GM12872 (cell line): Measurements from ENCODE around the gene CRACR2A.

Experiments
- CTCF ChIP-seq: IDR thresholded peaks from 3 replicates; pipeline ENCODE4 v1.5.1; 2011; ENCODE audit warnings: low read depth, mild to moderate bottlenecking, low read length, moderate library complexity; ENCODE audit not compliant: insufficient read depth

Gene CRACR2A

GRCh38 chr12:3628629-3629028 is 124.3 kb downstream of the CRACR2A start:
- no peak for TF ChIP-seq CTCF

GRCh38 chr12:3627336-3627735 is 125.6 kb downstream of the CRACR2A start:
- TF ChIP-seq CTCF: no peak

DNA sequence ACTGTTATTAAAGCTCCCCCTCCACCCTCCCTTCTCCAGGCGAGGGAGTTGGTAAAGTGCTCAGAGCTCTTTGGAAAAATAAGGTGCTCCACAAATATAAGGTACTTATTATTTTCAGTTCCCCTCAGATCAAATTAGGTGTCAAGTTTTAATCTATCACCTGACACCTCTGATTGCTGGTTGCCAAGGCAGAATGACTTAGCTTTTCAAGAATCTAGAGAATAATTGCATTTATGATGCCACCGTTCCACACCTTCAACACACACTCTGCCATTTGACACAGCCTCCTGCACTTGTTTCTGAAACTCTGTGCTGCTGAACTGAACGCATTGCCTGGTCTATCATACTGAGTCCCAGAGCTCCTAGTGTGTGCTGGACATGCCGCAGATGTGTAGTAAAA is 128.6 kb downstream of the CRACR2A start:
- TF ChIP-seq CTCF: no peak

DNA sequence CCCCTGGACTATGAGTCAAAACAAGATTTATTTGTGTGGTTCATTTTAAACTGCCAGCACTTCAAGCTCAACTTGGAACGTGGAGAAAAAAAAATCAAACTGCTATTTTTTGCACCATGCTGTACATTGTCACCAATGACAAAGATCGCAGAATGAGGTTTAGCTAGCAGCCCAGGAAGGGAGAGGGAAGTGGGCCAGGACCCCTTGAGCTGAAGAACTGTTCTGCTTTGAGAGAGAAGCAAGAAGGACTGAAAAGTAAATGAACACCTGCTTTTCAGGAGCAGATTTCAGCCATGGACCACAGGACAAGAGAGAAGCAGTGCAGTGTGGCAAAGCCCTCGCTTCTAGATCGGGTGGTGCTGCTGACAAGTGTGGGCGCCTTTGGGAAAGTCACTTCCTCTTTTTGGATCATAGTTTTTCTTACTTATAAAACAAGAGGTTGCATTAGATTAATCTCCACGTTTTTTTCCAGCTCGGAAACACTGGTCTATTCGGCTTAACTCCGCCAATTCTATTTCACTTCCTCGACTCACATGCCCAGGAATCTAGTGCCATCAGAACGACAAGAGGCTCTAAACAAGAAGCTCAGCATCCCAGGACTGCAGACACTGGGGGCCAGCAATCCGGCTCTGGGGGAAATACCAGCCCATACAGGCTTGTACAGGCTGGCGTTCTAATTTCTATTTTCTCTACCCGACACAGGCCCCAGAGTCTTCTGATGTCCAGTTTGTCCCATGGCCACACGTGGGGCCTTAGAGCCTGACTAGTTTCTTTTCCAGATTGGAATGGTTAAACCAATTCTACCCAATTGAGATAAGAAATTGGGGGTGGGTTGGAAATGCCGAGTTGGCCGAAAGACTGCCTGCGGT is 129.9 kb downstream of the CRACR2A start:
- no peak for TF ChIP-seq CTCF

- TF ChIP-seq CTCF: no peak
Measured at GRCh38 chr12:3622021-3622821, 130.7 kb downstream of the CRACR2A start.

DNA sequence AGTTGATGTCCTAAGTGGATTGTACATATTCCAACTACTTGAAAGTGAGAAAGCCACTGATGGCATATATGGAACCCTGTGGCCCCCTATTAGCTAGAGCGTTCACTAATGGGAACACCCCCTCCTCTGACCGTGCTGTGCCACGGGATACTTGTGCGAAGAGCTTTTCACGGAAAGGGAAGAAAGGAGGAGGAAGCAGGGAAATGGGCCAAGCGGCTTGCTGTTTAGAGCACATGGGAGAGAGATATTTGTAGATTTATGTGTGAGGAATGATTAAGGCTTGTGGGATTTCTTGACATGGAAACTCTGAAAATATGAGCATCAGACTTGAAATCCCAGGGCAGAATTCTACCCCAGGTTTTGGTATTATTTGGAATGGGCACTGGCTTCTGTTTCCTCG is 132.1 kb downstream of the CRACR2A start:
- no peak for TF ChIP-seq CTCF

DNA sequence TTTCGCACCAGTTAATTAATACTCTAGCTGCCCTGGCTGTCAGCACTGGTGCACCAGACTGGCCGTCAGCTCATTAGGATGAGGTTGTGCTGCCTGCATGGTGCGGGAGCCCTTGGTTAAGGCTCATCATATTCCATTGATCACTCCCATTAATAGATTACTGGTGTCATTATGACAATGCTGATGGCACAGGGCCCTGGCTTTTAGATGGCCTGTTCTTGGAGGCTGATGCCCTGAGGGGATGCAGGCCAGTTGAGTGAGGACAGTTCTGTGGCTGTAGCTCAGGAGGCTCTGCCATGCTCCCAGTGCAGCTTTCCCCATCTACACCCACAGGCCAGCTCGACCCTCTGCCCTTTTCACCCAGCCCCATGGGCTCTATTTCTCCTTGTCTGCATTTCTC is 135.3 kb downstream of the CRACR2A start:
- no peak for TF ChIP-seq CTCF
